GM19324 (cell line): ENCODE results near the gene ALDH2.
"Not testable (repeated sequence)": the region's sequence is repeated elsewhere in the genome, so short reads cannot be mapped to it uniquely, and the experiment has no call there.

Experiments used
- ATAC-seq: cut with Tn5 transposase; IDR thresholded peaks from one replicate; pipeline ENCODE4 v1.9.1; 2021; ENCODE audit warnings: mild to moderate bottlenecking, moderate library complexity; ENCODE audit not compliant: unreplicated experiment, low FRiP score

The ALDH2 gene

GRCh38 chr12:111757361-111758119 lies 9.2 kb upstream of the ALDH2 start:
- no peak for ATAC-seq

- ATAC-seq: no peak
These were observed 8.6 kb upstream of the ALDH2 start for GRCh38 chr12:111758120-111758561.

- ATAC-seq: no peak
These were observed 7.5 kb upstream of the ALDH2 start for GRCh38 chr12:111759271-111759670.

- no peak for ATAC-seq
These were observed 6.7 kb upstream of the ALDH2 start for GRCh38 chr12:111759991-111760390.

- peak; percentile 36 for ATAC-seq
These were observed 5.6 kb upstream of the ALDH2 start for GRCh38 chr12:111761099-111761498.

GRCh38 chr12:111761706-111762105 lies 5.0 kb upstream of the ALDH2 start:
- ATAC-seq: no peak

GRCh38 chr12:111763552-111763951 lies 3.2 kb upstream of the ALDH2 start:
- not testable (repeated sequence) for ATAC-seq

- no peak for ATAC-seq
These were observed 2.5 kb upstream of the ALDH2 start for GRCh38 chr12:111764120-111764821.

GRCh38 chr12:111767362-111768158 lies 827 bp downstream of the ALDH2 start:
- ATAC-seq: no peak

GRCh38 chr12:111768159-111768895 lies 1.6 kb downstream of the ALDH2 start:
- ATAC-seq: no peak

- no peak for ATAC-seq
These were observed 2.9 kb downstream of the ALDH2 start for GRCh38 chr12:111769599-111769998.

- peak; percentile 45 for ATAC-seq
These were observed 7.2 kb downstream of the ALDH2 start for GRCh38 chr12:111773801-111774551.

GRCh38 chr12:111775205-111776193 lies 8.8 kb downstream of the ALDH2 start:
- no peak for ATAC-seq

- no peak for ATAC-seq
These were observed 10.2 kb downstream of the ALDH2 start for GRCh38 chr12:111776836-111777344.

GRCh38 chr12:111777345-111778045 lies 10.8 kb downstream of the ALDH2 start:
- no peak for ATAC-seq

GRCh38 chr12:111780166-111780565 lies 13.4 kb downstream of the ALDH2 start:
- ATAC-seq: no peak

GRCh38 chr12:111780615-111781014 lies 13.9 kb downstream of the ALDH2 start:
- no peak for ATAC-seq
